NOMO-1 treated with dmso at 0.1 percent for 144 hours (cell line): ENCODE data around the gene ASTL.

Source experiments
- DNase-seq: peaks from one replicate; lab custom pipeline; 2025; ENCODE audit not compliant: unreplicated experiment; lab: John Stamatoyannopoulos, UW

ASTL gene

GRCh38 chr2:96159084-96159830, 21.0 kb upstream of the ASTL start:
- no peak for DNase-seq

GRCh38 chr2:96158554-96158940, 20.2 kb upstream of the ASTL start:
- no peak for DNase-seq

GRCh38 chr2:96157649-96158553, 19.6 kb upstream of the ASTL start:
- no peak for DNase-seq

GRCh38 chr2:96156926-96157648, 18.8 kb upstream of the ASTL start:
- DNase-seq = no peak

- no peak for DNase-seq
Measured at GRCh38 chr2:96156011-96156820, 17.9 kb upstream of the ASTL start.

- DNase-seq = no peak
Measured at GRCh38 chr2:96154506-96155380, 16.4 kb upstream of the ASTL start.

- no peak for DNase-seq
Measured at GRCh38 chr2:96153991-96154431, 15.7 kb upstream of the ASTL start.

GRCh38 chr2:96153291-96153713, 15.0 kb upstream of the ASTL start:
- DNase-seq = no peak

- DNase-seq = no peak
Measured at GRCh38 chr2:96152304-96153161, 14.2 kb upstream of the ASTL start.

- no peak for DNase-seq
Measured at GRCh38 chr2:96151595-96152303, 13.4 kb upstream of the ASTL start.

- DNase-seq = no peak
Measured at GRCh38 chr2:96150791-96151594, 12.7 kb upstream of the ASTL start.

- DNase-seq = no peak
Measured at GRCh38 chr2:96150007-96150640, 11.8 kb upstream of the ASTL start.

- DNase-seq = peak; percentile 87
Measured at GRCh38 chr2:96148410-96149217, 10.3 kb upstream of the ASTL start.

GRCh38 chr2:96147593-96148201, 9.4 kb upstream of the ASTL start:
- no peak for DNase-seq

- no peak for DNase-seq
Measured at GRCh38 chr2:96146881-96147592, 8.7 kb upstream of the ASTL start.
